Measurements from ENCODE around the gene NMNAT3. TPM values are rescaled to one million over a fixed set of nuclear protein-coding genes. Genes with fewer than 3 reads are reported as not detected.
A peak's percentile ranks its signal among the peaks of the same experiment; 100 is the strongest.

The NMNAT3 gene
- total and polyA plus RNA-seq, 2 donors from 2014 or later, result 6.4 to 13.8 TPM

DNA sequence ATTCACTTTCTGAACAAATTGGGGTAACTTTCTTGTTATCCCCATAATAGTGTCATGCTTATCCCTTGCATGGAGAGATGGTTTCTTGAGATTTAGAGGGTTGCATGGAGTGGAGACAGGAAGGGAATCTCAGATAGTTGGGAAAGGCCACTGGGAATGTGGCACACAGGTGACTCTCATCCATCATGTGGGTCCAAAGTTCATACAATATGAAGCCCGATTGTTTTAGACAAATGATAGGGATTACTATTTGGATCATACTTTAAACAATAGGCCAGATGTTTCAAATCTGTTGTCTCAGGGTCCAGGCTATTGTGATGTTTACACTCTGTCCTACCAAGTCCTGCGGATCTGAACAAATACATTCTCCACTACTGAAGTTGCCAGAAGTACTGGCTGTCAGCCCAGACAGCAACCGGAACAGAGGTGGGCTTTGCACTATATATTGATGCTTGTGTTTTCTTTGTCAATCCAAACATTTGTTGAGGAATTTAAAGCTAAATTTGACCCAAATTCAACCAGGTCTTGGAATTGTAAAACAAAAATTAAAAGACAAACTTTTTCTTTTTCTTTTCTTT, 39.2 kb upstream of the NMNAT3 start:
- TF ChIP-seq, protein P1, sequence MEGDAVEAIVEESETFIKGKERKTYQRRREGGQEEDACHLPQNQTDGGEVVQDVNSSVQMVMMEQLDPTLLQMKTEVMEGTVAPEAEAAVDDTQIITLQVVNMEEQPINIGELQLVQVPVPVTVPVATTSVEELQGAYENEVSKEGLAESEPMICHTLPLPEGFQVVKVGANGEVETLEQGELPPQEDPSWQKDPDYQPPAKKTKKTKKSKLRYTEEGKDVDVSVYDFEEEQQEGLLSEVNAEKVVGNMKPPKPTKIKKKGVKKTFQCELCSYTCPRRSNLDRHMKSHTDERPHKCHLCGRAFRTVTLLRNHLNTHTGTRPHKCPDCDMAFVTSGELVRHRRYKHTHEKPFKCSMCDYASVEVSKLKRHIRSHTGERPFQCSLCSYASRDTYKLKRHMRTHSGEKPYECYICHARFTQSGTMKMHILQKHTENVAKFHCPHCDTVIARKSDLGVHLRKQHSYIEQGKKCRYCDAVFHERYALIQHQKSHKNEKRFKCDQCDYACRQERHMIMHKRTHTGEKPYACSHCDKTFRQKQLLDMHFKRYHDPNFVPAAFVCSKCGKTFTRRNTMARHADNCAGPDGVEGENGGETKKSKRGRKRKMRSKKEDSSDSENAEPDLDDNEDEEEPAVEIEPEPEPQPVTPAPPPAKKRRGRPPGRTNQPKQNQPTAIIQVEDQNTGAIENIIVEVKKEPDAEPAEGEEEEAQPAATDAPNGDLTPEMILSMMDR (IDR thresholded peaks at IDR 0.05; ENCODE audit: borderline replicate concordance, extremely low read depth, insufficient read depth), result no peak
- DNase-seq (peak in 1 of 5 donors; percentile 11), FAIRE-seq (no peak)
- no peak overlapping the region for H3K4me3 ChIP-seq (ENCODE audit: low read length in 3 of 3)
- H3K9me3 ChIP-seq (ENCODE audit: control insufficient read depth in 2 of 3, insufficient read depth in 1 of 3, low read length in 3 of 3), result no peaks in the 10 kb centered on the region
- no peaks in the 10 kb centered on the region for H3K27me3 ChIP-seq (ENCODE audit: control insufficient read depth, insufficient read depth, low read length)
- H3K9ac ChIP-seq (ENCODE audit: low read length in 3 of 3), result no peak overlapping the region
- H3K4me1 ChIP-seq (ENCODE audit: control insufficient read depth in 2 of 3, insufficient read depth in 2 of 3, low read depth in 1 of 3, low read length in 3 of 3), result no peaks in the 10 kb centered on the region
- intact Hi-C loops (cut with DNase I), result no loop called here
- no peaks in the 10 kb centered on the region for H3K36me3 ChIP-seq (ENCODE audit: control insufficient read depth in 2 of 3, insufficient read depth in 3 of 3, low read length in 3 of 3)
- no peak overlapping the region for H3K27ac ChIP-seq (ENCODE audit: low read depth in 2 of 2, low read length in 2 of 2)

GRCh38 chr3:139715743-139716360, 38.1 kb upstream of the NMNAT3 start:
- H3K9ac ChIP-seq (ENCODE audit: low read length in 3 of 3), result no peak overlapping the region
- intact Hi-C loops (cut with DNase I), result no loop called here
- no peaks in the 10 kb centered on the region for H3K36me3 ChIP-seq (ENCODE audit: control insufficient read depth in 2 of 3, insufficient read depth in 3 of 3, low read length in 3 of 3)
- H3K9me3 ChIP-seq (ENCODE audit: control insufficient read depth in 2 of 3, insufficient read depth in 1 of 3, low read length in 3 of 3), result no peaks in the 10 kb centered on the region
- no peak for FAIRE-seq
- no peaks in the 10 kb centered on the region for H3K4me1 ChIP-seq (ENCODE audit: control insufficient read depth in 2 of 3, insufficient read depth in 2 of 3, low read depth in 1 of 3, low read length in 3 of 3)
- no peak overlapping the region for H3K4me3 ChIP-seq (ENCODE audit: low read length in 3 of 3)
- DNase-seq, result no peak
- no peak overlapping the region for H3K27ac ChIP-seq (ENCODE audit: low read depth in 2 of 2, low read length in 2 of 2)
- TF ChIP-seq, protein P1 (IDR thresholded peaks at IDR 0.05; ENCODE audit: borderline replicate concordance, extremely low read depth, insufficient read depth), result no peak
- no peaks in the 10 kb centered on the region for H3K27me3 ChIP-seq (ENCODE audit: control insufficient read depth, insufficient read depth, low read length)

DNA sequence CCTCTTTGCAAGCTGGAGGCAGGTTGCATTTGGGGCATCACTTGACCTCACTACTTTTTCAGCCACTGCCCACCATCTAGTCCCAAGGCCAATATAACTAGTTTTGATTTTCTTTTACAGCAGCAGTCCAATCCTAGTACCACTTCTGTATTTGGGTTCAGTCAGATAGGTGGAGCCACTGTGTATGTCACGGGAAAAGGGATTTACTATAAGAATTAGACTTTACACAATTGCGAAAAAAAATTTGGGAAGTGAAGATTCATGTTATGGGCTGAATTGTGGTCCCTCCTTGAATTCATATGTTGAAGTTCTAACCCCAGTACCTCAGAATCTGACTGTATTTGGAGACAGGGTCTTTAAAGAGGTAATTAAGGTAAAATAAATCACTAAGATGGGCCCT, 37.4 kb upstream of the NMNAT3 start:
- intact Hi-C loops (cut with DNase I), result no loop called here
- no peak for DNase-seq
- TF ChIP-seq, protein P1 (IDR thresholded peaks at IDR 0.05; ENCODE audit: borderline replicate concordance, extremely low read depth, insufficient read depth), result no peak

More for the DNA sequence above, 37.4 kb upstream of the NMNAT3 start:
- Histone ChIP-seq H3K36me3 (ENCODE audit: control insufficient read depth in 2 of 3, insufficient read depth in 3 of 3, low read length in 3 of 3) (no peaks in the 10 kb centered on the region), H3K4me1 (ENCODE audit: control insufficient read depth in 2 of 3, insufficient read depth in 2 of 3, low read depth in 1 of 3, low read length in 3 of 3) (no peaks in the 10 kb centered on the region), H3K9me3 (ENCODE audit: control insufficient read depth in 2 of 3, insufficient read depth in 1 of 3, low read length in 3 of 3) (no peaks in the 10 kb centered on the region), H3K27ac (ENCODE audit: low read depth in 2 of 2, low read length in 2 of 2) (no peak overlapping the region), H3K4me3 (ENCODE audit: low read length in 3 of 3) (no peak overlapping the region), H3K27me3 (ENCODE audit: control insufficient read depth, insufficient read depth, low read length) (no peaks in the 10 kb centered on the region), H3K9ac (ENCODE audit: low read length in 3 of 3) (no peak overlapping the region)
- FAIRE-seq, result no peak

Measured in kidney (tissue), 14 donors.